Measurements from ENCODE around the gene ARMH1.

Gene ARMH1
- total RNA-seq: 12.5 to 13.0 reads per million in 2 experiments

- peak; percentile 93 for DNase-seq (ENCODE audit: low read depth)
Observed at GRCh38 chr1:44674113-44675000, at the start of gene ARMH1, which contains the start of gene TMEM53. Gene ARMH1 (plus strand): TSS chr1:44674714. CDS start chr1:44689698, 14,984 bp downstream. Gene TMEM53 (minus strand): TSS chr1:44674481. CDS start chr1:44674391, 90 bp downstream.

GRCh38 chr1:44625348-44625747 is 49.2 kb upstream of the ARMH1 start:
- no peak for DNase-seq (ENCODE audit: low read depth)

DNA sequence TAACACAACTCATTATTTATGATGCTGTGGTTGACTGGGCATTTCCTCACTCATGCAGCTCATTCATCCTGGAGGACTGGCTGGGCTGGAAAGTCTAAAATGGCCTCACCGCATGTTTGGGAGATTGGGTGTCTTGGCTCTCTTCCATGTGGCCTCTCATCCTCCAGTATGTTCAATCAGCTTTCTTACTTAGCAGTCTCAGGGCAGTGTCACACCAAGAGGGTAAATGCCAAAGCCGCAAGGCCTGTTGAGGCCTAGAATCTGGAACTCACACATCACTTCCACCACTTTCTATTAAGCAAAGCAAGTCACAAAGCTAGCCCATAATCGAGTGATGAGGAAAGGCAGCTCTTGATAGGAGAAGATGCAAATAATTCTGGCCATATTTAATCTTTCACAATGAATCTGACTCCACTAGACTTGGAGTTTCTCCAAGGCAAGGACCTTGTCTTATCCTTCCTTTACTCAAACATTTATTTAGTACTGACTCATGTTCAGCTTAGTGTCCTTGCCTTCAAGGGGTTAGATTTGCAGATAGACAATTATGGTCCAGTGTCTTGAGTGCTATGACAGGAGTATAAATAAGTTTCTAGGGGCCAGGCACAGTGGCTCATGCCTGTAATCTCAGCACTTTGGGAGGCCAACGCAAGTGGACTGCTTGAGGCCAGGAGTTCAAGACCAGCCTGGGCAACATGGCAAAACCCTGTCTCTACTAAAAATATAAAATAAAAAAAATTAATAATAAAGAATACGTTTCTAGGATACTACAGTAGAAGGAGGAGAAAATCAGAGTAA is 45.4 kb upstream of the ARMH1 start:
- DNase-seq (ENCODE audit: low read depth): no peak

GRCh38 chr1:44630116-44630515 is 44.4 kb upstream of the ARMH1 start:
- no peak for DNase-seq (ENCODE audit: low read depth)

- no peak for DNase-seq (ENCODE audit: low read depth)
Observed at GRCh38 chr1:44631333-44631646, 43.2 kb upstream of the ARMH1 start.

DNA sequence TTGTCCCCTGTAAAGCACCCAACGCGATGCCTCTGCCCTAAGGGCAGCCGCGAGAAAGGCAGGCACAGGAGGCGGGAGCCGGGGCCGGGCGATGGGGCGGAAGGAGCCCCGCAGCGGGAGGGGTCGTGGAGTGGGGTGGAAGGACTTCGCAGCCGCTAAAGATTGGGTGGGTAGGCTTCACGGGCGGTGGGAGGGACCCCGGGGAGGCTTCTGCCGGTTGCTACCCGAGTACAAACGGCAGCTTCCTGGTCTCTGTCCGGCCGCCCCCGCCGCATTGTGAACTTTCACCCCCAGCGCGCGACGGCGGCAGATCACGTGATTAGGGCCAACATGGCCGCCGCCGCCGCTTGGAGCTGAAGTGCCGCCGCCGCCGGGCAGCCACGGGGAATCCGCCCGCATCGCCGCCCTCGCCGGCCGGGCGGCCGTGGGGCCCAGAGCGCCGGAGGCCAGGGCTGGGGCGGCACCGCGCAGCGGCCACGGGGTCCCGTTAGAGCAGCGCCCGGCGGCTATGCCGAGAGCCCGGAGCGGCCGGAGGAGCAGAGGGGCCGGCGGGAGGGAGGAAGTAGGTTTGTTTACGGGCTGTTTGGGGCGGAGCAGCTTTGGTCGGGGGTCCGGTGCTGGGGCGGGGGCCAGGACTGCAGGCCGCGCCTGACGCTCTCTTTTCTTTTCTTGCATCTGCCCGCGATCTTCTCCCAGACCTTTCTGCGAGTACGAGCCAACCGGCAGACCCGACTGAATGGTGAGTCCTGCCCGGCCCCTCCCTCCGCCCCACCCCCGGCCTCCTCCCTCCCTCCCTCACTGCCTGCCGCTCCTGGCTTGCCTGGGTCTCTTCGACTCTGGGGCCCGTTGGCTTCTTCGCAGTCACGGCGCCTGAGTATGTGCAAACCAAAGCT is 42.6 kb upstream of the ARMH1 start:
- DNase-seq (ENCODE audit: low read depth): peak; percentile 79

GRCh38 chr1:44632598-44632997 is 41.9 kb upstream of the ARMH1 start:
- DNase-seq (ENCODE audit: low read depth): no peak

DNA sequence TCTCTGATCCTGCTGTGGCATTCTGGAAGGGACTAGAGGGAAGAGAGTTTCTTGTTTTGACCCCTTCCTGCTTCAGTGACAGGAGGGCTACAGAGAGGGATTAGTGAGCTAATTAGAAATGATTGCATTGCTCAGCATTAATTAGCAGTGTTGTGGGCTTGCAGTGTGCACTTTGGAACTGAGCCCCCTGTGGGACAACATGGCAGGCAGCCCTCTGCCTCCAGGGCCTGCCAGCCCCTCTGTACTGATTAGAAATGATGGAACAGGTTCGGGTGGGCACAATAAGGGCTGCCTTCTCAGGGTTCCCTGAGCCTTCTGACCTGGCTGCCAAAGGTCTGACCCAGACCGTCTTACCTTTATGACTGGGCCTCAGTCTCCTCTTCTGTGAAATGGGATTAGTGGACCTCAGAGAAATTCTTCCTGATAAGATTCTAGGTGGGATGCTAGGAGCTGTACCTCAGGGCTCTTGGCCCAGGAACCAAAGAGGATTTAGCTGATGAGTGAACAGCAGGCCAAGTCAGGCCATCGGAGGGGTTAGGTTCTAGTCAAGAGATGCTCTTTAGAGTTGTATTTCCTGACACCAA is 39.8 kb upstream of the ARMH1 start:
- DNase-seq (ENCODE audit: low read depth): no peak

- DNase-seq (ENCODE audit: low read depth): no peak
Observed at GRCh38 chr1:44635439-44635838, 39.1 kb upstream of the ARMH1 start.

DNA sequence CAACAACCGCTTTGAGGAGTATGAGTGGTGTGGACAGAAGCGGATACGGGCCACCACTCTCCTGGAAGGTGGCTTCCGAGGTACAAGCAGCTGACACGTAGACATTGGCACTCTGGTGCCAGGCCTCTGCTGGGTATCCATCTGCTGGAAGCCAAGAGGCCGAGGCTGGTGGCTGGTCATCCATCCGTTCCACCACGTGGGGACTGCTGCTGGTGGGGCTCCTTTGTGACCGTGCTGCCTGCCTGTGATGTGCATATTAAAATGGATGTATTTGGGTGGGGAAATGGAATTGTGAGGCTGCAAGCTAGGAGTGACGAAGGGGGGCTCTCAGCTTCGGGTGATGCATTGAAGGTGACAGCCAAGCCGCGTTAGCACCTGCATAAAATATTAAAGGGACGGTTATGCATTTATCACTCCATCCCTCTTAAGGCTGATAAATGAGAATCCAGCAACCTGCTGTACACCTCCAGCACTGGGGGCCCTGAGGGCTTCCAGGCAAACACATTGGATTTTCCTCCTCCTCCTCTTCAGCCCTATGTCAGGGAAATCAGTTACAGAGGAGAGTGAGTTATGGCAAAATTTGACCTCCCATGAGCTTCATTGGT is 38.3 kb upstream of the ARMH1 start:
- DNase-seq (ENCODE audit: low read depth): no peak

DNA sequence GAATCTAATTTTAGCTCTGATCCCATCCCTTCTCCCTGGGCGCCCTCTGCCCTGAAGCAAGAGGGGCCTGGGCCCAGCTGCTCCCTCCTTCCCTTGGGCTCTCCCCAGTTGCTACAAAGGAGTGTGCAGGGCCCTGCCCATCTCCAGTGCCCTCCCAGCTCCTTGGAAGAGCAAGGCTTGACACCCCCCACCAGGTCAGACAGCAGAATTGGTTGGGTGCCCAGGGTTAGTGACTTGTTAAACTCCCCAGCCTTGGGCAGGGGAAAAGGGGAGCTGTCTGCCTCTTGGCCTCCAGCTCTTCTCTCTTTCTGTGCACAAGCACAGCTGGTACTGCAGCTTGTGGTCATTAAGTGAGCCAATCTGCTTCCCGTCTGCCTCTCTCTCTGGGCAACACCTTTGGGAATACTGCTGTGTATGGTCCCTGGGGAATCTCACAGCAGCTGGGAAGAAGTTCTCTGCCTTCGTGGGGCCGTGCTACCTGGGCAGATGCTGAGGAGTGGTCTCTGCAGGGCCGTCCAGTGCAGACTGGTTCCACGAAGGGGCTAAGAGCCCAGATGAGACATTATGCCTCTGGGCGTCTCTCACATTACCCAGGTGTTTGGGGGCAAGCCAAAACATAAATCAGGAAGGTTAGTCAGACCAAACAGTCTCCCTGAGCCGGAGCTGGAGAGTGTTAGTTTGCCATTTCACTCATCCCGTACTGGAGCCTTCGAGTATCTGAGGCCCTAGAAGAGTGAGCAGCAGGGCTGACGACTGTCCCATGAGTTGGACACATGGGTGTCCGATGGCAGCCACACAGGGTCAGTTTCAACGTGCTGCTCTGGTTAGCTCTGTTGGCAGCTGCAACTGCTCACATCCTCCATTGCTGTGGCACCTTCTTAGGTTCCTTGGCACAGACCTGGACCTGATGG is 37.6 kb upstream of the ARMH1 start:
- DNase-seq (ENCODE audit: low read depth): no peak

DNA sequence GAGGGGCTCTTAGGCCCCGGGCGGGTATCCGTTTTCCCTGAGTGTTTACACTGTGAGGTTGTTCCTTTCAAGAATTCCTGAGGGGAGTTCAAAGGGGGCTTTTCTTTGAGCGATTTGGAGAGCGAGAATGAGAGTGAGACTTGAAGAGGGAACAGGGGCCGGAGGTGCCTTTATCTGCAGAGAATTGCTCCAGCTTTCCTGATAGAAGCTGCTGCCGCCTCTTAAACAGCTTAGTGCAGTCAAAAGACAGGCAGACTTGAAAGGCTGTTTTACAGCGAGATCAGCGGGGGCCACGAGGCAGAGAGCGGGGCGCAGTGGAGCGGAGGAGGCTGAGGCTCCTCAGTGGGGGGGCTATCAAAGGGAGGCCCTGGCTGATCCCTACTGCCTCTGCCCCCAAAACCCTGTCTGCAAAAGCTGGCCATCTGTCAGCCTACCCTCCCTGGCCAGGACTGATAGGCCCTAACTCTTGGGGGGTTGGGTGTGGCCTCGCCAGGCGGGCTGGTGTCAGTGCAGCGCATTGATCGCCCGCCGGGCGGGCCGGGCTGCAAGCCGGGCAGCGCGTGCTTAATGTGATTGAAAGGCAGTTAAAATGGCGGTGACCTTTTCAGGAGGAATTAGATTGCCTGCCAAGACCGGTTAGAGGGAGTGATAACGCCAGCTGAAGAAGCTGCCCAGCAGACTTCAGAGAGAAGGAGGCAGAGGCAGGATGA is 36.7 kb upstream of the ARMH1 start:
- no peak for DNase-seq (ENCODE audit: low read depth)

- DNase-seq (ENCODE audit: low read depth): no peak
Observed at GRCh38 chr1:44640200-44640853, 34.2 kb upstream of the ARMH1 start.

DNA sequence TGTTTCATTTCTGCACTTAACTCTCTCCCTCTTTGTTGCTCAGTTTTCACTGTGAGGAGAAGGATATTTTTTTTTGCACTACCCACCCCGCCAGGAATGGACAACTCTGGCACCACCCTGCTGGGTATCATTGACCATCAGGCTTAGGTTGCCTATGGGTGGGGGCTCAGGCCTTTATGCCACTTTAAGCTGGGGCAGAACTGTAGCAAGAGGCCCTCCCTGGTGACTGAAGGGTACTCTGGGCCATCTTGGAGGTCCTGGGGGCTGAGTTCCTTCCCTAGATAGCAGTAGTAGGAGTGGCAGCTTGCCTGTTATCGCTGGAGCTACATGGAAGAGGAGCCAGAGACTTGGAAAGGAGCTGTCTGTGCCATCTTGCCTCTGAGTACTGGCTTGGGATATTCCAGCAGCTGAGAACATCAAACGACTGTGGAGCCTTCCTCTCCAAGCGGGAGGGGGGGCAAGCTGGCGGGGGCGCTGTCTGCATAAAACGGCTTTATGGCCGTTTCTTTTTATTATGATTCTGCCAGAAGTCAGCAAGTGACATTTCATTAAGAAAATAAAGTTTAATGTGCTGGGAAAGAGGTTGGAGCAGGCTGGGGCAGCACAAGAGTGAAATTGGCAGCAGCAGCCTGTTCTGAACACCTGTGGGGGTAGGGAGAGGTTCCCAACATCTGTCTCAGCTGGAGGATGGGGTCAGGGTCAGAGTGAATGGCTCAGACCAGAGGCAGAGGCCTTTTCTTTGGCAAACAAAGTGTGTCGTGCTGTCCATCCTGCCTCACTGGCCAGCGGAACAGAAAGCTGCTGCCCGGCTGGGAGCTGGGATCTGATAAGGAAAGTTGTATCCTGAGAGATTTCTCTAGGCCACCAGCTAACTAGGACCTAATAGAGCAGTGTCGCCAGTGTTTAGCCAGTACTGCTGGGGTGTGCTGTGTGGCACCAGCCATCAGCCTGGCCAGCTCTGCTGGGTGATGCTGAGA is 33.1 kb upstream of the ARMH1 start:
- no peak for DNase-seq (ENCODE audit: low read depth)

GRCh38 chr1:44642255-44642654 is 32.3 kb upstream of the ARMH1 start:
- no peak for DNase-seq (ENCODE audit: low read depth)

GRCh38 chr1:44642925-44643324 is 31.6 kb upstream of the ARMH1 start:
- DNase-seq (ENCODE audit: low read depth): no peak

DNA sequence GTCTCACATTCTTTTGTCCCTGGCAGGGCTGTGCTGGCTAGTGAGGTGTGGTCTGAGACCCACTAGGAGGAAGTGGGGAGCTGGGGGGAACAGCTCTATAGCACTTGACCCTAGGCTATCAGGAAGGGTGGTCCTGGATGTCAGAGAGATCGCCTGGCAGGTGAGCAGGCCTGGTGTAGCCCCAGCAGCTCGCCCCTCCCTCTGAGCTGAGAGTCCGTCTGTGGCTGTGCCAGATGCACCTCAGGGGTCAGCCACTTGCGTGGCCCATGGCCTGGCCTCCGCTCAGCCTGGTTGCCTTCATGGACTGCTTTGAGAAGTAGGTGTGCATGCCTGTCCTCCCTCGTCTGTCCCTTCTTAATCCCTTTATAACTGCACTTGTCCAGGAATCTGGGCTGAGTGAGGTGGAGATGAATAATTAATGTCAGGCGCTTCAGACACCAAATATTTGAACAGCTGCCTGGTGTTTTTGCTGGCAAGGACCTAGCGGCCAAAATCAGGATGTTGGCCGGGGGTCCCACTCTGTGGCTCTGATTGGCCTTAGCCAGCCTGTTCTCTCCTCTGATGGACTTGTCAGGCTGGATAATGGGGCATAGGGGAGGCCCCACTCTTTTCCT is 30.7 kb upstream of the ARMH1 start:
- DNase-seq (ENCODE audit: low read depth): no peak
